Inflammatory macrophage treated with lipopolysaccharide for 1 hour (primary cell): ENCODE results near the gene PDE6G.
"Not testable (repeated sequence)": the region's sequence is repeated elsewhere in the genome, so short reads cannot be mapped to it uniquely, and the experiment has no call there.

Experiments used
- DNase-seq, 2 donors: peaks; one replicate each; pipeline ENCODE4 v3.0.0-alpha.2; 2020 to 2022

PDE6G gene

GRCh38 chr17:81621494-81622130, 34.7 kb downstream of the PDE6G start:
- DNase-seq: no peak

- DNase-seq: not testable (repeated sequence)
These were observed 38.0 kb downstream of the PDE6G start for GRCh38 chr17:81618307-81618706.

GRCh38 chr17:81616877-81617276, 39.5 kb downstream of the PDE6G start:
- no peak for DNase-seq

GRCh38 chr17:81615401-81615930, 40.9 kb downstream of the PDE6G start:
- DNase-seq: no peak

GRCh38 chr17:81612172-81612970, 44.0 kb downstream of the PDE6G start:
- DNase-seq: no peak

GRCh38 chr17:81609541-81610311, 46.6 kb downstream of the PDE6G start:
- peak in 1 of 2 donors; percentile 16 for DNase-seq

- DNase-seq: no peak
These were observed 47.7 kb downstream of the PDE6G start for GRCh38 chr17:81608605-81609004.

GRCh38 chr17:81608082-81608481, 48.3 kb downstream of the PDE6G start:
- DNase-seq: no peak

- no peak for DNase-seq
These were observed 48.9 kb downstream of the PDE6G start for GRCh38 chr17:81607431-81607830.

- no peak for DNase-seq
These were observed 52.3 kb downstream of the PDE6G start for GRCh38 chr17:81603846-81604610.

GRCh38 chr17:81601525-81602120, 54.7 kb downstream of the PDE6G start:
- DNase-seq: peak; percentile 43 to 80
